DND-41 (cell line): ENCODE data around the gene TMPRSS3.

ENCODE experiments used
- ATAC-seq: fragments of 200-7000 bp; cut with Tn5 transposase; 3 replicates; pipeline ENCODE4 v1.9.1; 2021; ENCODE audit warnings: low read depth; ENCODE audit not compliant: insufficient read depth
- DNase-seq: peaks from one replicate; pipeline ENCODE4 v3.0.0-alpha.2; 2020
- H2AFZ ChIP-seq: 2 replicates; pipeline ENCODE4 v1.6.0; 2012; ENCODE audit warnings: low read depth, low read length
- H3K27ac ChIP-seq: 2 replicates; pipeline ENCODE4 v1.5.1; 2012; ENCODE audit warnings: low read length, inconsistent platforms
- H3K27me3 ChIP-seq: fragments of 200-600 bp; sonication (generic); 2 replicates; pipeline ENCODE4 v1.6.0; 2012; ENCODE audit warnings: low read length, mild to moderate bottlenecking, inconsistent platforms; ENCODE audit not compliant: insufficient read depth, poor library complexity
- H3K36me3 ChIP-seq: 2 replicates; pipeline ENCODE4 v1.5.1; 2012; ENCODE audit warnings: low read length, inconsistent platforms; ENCODE audit not compliant: insufficient read depth
- H3K4me1 ChIP-seq: 2 replicates; pipeline ENCODE4 v1.5.1; 2012; ENCODE audit warnings: mild to moderate bottlenecking, low read length; ENCODE audit not compliant: insufficient read depth
- H3K4me2 ChIP-seq: 2 replicates; pipeline ENCODE4 v1.6.0; 2012; ENCODE audit warnings: mild to moderate bottlenecking, moderate library complexity, low read length, inconsistent platforms; ENCODE audit not compliant: insufficient read depth
- H3K4me3 ChIP-seq, 2 experiments: fragments of 200-600 bp in 1 of 2; shearing (Covaris generic) in 1 of 2; 2 replicates each; pipeline ENCODE4 v1.5.1; 2012 to 2016; ENCODE audit warnings: inconsistent platforms in 2 of 2, low read length in 2 of 2, mild to moderate bottlenecking in 2 of 2, low read depth in 1 of 2, moderate library complexity in 1 of 2
- H3K79me2 ChIP-seq: 2 replicates; pipeline ENCODE4 v1.6.0; 2012; ENCODE audit warnings: low read length, inconsistent platforms; ENCODE audit not compliant: insufficient read depth
- H3K9ac ChIP-seq: 2 replicates; pipeline ENCODE4 v1.6.0; 2012; ENCODE audit warnings: low read depth, mild to moderate bottlenecking, inconsistent platforms, low read length, moderate library complexity
- H3K9me3 ChIP-seq: 2 replicates; pipeline ENCODE4 v1.5.1; 2012; ENCODE audit warnings: low read length, moderate library complexity, mild to moderate bottlenecking, inconsistent platforms; ENCODE audit not compliant: insufficient read depth, severe bottlenecking
- H4K20me1 ChIP-seq: 2 replicates; pipeline ENCODE4 v1.6.0; 2012; ENCODE audit warnings: low read length; ENCODE audit not compliant: insufficient read depth
- EZH2 ChIP-seq: IDR thresholded peaks from 3 replicates; pipeline ENCODE4 v1.6.1; 2012; ENCODE audit warnings: borderline replicate concordance, low read depth, mild to moderate bottlenecking, moderate library complexity, low read length, inconsistent platforms; ENCODE audit not compliant: severe bottlenecking
- TF ChIP-seq, protein P1 (sequence below): IDR thresholded peaks from 2 replicates; pipeline ENCODE4 v1.5.1; 2012; ENCODE audit warnings: borderline replicate concordance, low read length, moderate library complexity, mild to moderate bottlenecking; ENCODE audit not compliant: poor library complexity, severe bottlenecking; ENCODE audit errors: extremely low read depth

TMPRSS3 gene

DNA sequence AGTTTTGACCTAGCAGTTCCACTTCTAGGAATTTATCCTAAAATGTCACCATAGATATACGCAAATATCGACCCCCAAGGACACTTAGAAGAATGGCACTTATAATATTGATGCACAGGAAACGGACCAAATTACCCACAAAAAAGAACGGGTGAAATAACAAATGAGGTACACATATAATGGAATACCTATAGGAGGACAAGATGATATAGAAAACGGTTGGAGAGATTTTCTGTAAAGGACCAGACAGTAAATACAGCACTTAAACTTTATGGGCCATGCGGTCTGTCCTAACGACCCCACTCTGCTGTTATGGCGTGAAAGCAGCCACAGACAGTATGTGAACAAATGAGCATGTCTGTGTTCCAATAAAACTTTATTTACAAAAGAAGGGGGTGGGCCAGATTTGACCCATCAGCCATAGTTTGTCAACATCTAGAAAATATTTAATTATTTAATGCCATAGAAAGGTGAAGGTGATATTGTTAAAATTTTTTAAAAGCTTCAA lies 2.4 kb downstream of the TMPRSS3 start:
- Histone ChIP-seq H3K79me2 (no peaks in the 10 kb centered on the region), H3K4me2 (no peak overlapping the region), H3K9ac (no peak overlapping the region), H3K4me3 (no peak overlapping the region), H3K27ac (no peak overlapping the region), H3K9me3 (no peaks in the 10 kb centered on the region), H3K36me3 (no peaks in the 10 kb centered on the region), H2AFZ (no peak overlapping the region), H3K4me1 (0 out of 2 replicates have a peak, but pooled peaks cover 3% of the 10 kb centered on the region), H3K27me3 (no peaks in the 10 kb centered on the region), H4K20me1 (no peaks in the 10 kb centered on the region)
- no peak for ATAC-seq
- TF ChIP-seq, protein P1, sequence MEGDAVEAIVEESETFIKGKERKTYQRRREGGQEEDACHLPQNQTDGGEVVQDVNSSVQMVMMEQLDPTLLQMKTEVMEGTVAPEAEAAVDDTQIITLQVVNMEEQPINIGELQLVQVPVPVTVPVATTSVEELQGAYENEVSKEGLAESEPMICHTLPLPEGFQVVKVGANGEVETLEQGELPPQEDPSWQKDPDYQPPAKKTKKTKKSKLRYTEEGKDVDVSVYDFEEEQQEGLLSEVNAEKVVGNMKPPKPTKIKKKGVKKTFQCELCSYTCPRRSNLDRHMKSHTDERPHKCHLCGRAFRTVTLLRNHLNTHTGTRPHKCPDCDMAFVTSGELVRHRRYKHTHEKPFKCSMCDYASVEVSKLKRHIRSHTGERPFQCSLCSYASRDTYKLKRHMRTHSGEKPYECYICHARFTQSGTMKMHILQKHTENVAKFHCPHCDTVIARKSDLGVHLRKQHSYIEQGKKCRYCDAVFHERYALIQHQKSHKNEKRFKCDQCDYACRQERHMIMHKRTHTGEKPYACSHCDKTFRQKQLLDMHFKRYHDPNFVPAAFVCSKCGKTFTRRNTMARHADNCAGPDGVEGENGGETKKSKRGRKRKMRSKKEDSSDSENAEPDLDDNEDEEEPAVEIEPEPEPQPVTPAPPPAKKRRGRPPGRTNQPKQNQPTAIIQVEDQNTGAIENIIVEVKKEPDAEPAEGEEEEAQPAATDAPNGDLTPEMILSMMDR, result no peak
- no peak for TF ChIP-seq EZH2
- no peak for DNase-seq

DNA sequence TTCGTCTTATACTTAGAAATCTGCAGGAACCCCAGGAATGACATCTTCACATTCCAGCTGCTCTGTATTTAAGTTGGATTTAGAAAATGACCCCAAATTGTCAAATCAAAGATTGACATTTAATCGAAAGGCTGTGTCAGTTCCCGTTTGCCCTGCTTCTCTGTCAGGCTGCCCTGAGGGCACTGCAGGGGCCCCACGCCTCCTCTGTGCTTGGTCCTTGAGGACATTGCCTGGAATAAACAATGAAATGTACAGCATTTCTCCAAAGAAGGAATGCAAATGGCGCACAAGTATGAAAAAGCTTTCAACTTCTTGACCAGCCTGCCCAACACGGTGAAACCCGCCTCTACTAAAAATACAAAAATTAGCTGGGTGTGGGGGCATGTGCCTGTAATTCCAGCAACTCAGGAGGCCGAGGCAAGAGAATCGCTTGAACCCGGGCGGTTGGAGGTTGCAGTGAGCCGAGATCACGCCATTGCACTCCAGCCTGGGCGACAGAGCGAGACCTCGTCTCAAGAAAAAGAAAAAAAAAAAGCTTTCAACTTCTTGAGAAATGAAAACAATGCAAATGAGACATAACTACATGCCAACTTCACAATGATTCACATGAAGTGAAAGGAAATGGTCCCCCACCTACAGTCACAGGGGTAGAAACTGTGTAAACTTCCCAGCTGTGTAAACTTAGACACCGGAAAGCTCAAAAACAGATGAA lies 3.0 kb downstream of the TMPRSS3 start:
- H3K9me3 ChIP-seq, result no peaks in the 10 kb centered on the region
- H2AFZ ChIP-seq, result no peak overlapping the region
- H3K4me1 ChIP-seq, result 0 out of 2 replicates have a peak, but pooled peaks cover 3% of the 10 kb centered on the region
- H3K79me2 ChIP-seq, result no peaks in the 10 kb centered on the region
- no peak overlapping the region for H3K4me3 ChIP-seq
- H3K36me3 ChIP-seq, result no peaks in the 10 kb centered on the region
- TF ChIP-seq, protein P1, result no peak
- TF ChIP-seq EZH2, result no peak
- H3K4me2 ChIP-seq, result no peak overlapping the region
- H3K27me3 ChIP-seq, result no peaks in the 10 kb centered on the region
- H3K9ac ChIP-seq, result no peak overlapping the region
- ATAC-seq, result no peak
- no peak overlapping the region for H3K27ac ChIP-seq
- DNase-seq, result no peak
- H4K20me1 ChIP-seq, result no peaks in the 10 kb centered on the region

GRCh38 chr21:42391297-42391696 lies 4.6 kb downstream of the TMPRSS3 start:
- Histone ChIP-seq H3K79me2 (no peaks in the 10 kb centered on the region), H3K9ac (no peak overlapping the region), H4K20me1 (no peaks in the 10 kb centered on the region), H3K27ac (no peak overlapping the region), H3K9me3 (no peaks in the 10 kb centered on the region), H3K36me3 (no peaks in the 10 kb centered on the region), H3K4me1 (no peaks in the 10 kb centered on the region), H2AFZ (no peak overlapping the region), H3K27me3 (no peaks in the 10 kb centered on the region), H3K4me2 (no peak overlapping the region), H3K4me3 (no peak overlapping the region)
- TF ChIP-seq EZH2, result no peak
- TF ChIP-seq, protein P1, result no peak
- DNase-seq (no peak), ATAC-seq (no peak)
